ENCODE results near the gene SLC18A3.

Gene SLC18A3

DNA sequence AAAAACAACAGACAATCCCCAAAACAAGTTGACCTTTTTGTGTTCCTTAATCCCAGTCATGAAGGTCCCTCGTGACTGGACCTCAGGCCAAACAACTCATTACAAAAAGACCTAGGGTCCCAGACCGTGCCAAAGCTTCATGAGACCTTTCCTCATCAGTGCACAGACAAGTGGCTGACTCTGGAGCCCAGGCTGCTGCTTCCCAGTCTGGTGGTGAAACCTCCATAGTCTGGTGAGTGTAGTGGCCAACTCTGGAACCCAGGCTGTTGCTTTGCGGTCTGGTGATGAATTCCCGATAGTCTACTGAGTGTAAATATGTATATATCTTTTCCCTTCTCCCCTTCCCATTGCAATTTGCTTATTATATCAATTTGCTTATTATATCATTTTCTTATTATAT is 22.1 kb upstream of the SLC18A3 start:
- no peak for DNase-seq
- CTCF ChIA-PET: no interaction called here
- Mint-ChIP-seq H3K27ac (no peak overlapping the region), H3K9me3 (peaks cover 2% of the 10 kb centered on the region), H3K4me3 (no peak overlapping the region), H3K27me3 (peaks cover 8% of the 10 kb centered on the region), H3K4me1 (no peaks in the 10 kb centered on the region), H3K36me3 (no peaks in the 10 kb centered on the region)

- Mint-ChIP-seq H3K27me3 (peaks cover 21% of the 10 kb centered on the region), H3K4me3 (no peak overlapping the region), H3K27ac (no peak overlapping the region), H3K9me3 (peaks cover 2% of the 10 kb centered on the region), H3K4me1 (no peaks in the 10 kb centered on the region), H3K36me3 (no peaks in the 10 kb centered on the region)
- CTCF ChIA-PET: interaction anchor here (0.8 to 4.7 kb wide), 11 partner anchors 8 to 634 kb away, joined by 3 to 33 read pairs (median 4); no protein-coding TSS in a partner anchor
- DNase-seq: peak; percentile 67
Measured at GRCh38 chr10:49592726-49593563, 17.2 kb upstream of the SLC18A3 start.

DNA sequence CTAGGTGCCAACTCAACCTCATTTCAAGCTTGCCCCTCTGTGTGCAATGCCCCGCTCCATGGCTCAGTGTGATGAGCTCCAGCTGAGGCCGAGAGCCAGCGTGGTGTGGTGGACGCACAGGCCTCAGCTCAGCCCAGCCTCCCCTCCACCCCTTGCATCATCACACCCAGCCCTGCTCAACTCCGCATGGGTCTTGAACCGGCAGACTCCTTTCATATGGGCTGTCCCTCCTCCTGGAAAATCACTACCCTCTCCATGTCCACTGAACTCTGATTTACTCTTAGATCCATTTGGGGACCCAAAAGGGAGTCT is 16.6 kb upstream of the SLC18A3 start:
- CTCF ChIA-PET: interaction anchor here (0.9 to 4.7 kb wide), 9 partner anchors 9 to 633 kb away, joined by 3 to 33 read pairs (median 5); no protein-coding TSS in a partner anchor
- DNase-seq: no peak
- Mint-ChIP-seq H3K36me3 (no peaks in the 10 kb centered on the region), H3K27ac (no peak overlapping the region), H3K4me3 (no peak overlapping the region), H3K4me1 (no peaks in the 10 kb centered on the region), H3K9me3 (peaks cover 2% of the 10 kb centered on the region), H3K27me3 (peaks cover 21% of the 10 kb centered on the region)

DNA sequence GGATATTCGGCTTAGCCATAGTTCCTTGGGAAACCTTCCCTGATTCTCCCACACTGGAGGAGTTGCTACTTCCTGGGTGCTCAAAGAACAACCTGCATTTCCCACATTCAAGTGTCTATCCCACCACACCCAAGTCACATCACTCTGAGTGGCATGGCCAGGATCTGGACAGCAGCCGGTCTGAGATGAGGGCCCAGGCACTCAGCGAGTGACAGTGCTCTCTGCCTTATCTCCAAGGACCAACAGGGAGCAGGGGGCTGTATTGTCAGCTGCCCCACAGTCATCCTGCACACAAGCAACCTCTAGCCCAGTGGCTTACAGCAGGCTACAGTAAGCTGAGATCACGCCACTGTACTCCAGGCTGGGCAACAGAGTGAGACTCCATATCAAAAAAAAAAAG is 16.1 kb upstream of the SLC18A3 start:
- Mint-ChIP-seq H3K9me3 (peaks cover 2% of the 10 kb centered on the region), H3K36me3 (no peaks in the 10 kb centered on the region), H3K4me3 (no peak overlapping the region), H3K27me3 (peaks cover 21% of the 10 kb centered on the region), H3K4me1 (no peaks in the 10 kb centered on the region), H3K27ac (no peak overlapping the region)
- no peak for DNase-seq
- CTCF ChIA-PET: interaction anchor here (0.9 to 4.7 kb wide), 9 partner anchors 9 to 682 kb away, joined by 3 to 33 read pairs (median 5); no protein-coding TSS in a partner anchor

DNA sequence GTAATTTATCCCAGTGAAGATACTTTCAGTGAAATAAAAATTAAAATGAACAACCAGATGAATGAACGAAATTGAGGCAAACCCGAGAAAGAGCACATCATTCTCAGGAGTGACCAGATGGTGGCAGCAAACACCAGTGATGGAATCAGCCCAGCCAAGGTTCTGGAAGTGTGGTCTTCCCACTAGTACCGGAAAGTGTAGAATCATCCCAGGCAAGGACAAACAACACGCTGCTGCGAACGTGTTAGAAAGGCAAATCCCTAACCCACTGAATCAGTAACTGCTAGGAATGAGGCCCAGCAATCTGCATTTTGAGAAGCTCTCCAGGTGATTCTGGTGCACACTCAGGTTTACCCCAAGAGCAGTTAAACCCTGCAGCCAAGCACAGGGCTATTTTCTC is 15.5 kb upstream of the SLC18A3 start:
- Mint-ChIP-seq H3K4me3 (no peak overlapping the region), H3K27me3 (peaks cover 21% of the 10 kb centered on the region), H3K36me3 (no peaks in the 10 kb centered on the region), H3K27ac (no peak overlapping the region), H3K9me3 (no peaks in the 10 kb centered on the region), H3K4me1 (no peaks in the 10 kb centered on the region)
- peak; percentile 55 for DNase-seq
- CTCF ChIA-PET: interaction anchor here (0.8 to 4.7 kb wide), 6 partner anchors 10 to 681 kb away, joined by 3 to 33 read pairs (median 6); no protein-coding TSS in a partner anchor

- H3K27ac Mint-ChIP-seq: no peak overlapping the region
- no peak overlapping the region for H3K4me3 Mint-ChIP-seq
- DNase-seq: no peak
- no peaks in the 10 kb centered on the region for H3K4me1 Mint-ChIP-seq
- H3K9me3 Mint-ChIP-seq: no peaks in the 10 kb centered on the region
- peaks cover 21% of the 10 kb centered on the region for H3K27me3 Mint-ChIP-seq
- no peaks in the 10 kb centered on the region for H3K36me3 Mint-ChIP-seq
- CTCF ChIA-PET: interaction anchor here (0.8 to 4.7 kb wide), 6 partner anchors 10 to 681 kb away, joined by 3 to 33 read pairs (median 6); no protein-coding TSS in a partner anchor
Measured at GRCh38 chr10:49595003-49595712, 15.0 kb upstream of the SLC18A3 start.

DNA sequence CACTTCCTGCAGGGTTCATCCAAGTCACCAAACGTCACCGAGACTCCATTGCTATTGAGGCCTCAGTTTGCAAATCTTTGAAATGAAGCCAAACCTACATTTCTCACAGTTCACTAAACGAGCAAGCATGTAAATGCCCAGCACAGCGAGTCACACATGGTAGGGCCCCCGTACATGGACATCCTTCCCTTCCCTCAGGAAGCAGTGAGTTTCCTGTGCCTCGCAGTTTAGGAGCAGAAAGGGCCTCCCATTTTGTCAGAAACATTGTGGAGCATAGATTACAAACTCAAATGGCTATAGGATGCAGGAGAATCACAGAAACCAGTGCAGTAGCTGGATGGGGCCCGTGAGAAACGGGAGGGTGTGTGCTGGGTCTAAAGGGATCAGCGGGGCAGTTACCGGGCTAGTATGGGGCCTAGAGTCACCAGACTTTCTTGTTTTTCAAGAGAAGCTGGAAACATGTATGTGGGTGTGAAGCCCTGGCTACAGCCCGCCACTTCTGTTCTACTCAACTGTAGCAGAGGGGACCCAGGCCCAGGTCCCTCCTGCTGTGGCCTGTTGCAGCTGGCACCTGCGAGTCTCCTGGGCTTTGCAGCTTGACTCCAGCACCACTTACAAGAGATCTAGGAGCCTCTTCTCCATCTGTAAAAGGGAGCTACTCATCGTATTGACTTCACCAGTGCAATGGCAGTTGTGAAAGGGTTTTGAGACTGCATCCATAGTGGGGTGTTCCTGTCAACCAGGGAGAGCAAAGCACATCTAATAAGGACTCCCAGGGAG is 14.2 kb upstream of the SLC18A3 start:
- no peak for DNase-seq
- CTCF ChIA-PET: interaction anchor here (0.9 to 4.7 kb wide), 3 partner anchors 9 to 665 kb away, joined by 6 to 33 read pairs (median 12); no protein-coding TSS in a partner anchor
- Mint-ChIP-seq H3K27me3 (peaks cover 23% of the 10 kb centered on the region), H3K9me3 (no peaks in the 10 kb centered on the region), H3K27ac (no peak overlapping the region), H3K36me3 (no peaks in the 10 kb centered on the region), H3K4me3 (no peak overlapping the region), H3K4me1 (no peaks in the 10 kb centered on the region)

DNA sequence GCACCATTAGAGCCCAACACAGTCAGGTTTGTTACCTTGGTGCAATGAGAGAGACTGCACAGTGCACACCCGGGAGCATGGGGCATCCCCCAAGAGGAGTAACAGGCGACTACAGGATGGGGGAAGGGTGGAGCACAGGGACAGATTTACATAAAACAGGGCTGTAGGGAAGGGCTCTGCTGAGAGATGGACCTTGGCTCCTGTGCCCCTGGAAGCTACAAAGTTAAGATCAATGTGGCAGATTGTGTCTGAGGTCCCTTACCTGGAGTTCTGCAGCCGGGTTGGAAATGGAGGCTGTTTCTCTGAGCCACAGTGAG is 13.7 kb upstream of the SLC18A3 start:
- no peaks in the 10 kb centered on the region for H3K36me3 Mint-ChIP-seq
- DNase-seq: no peak
- H3K9me3 Mint-ChIP-seq: no peaks in the 10 kb centered on the region
- CTCF ChIA-PET: interaction anchor here (2.3 to 4.7 kb wide), 2 partner anchors 8 to 628 kb away, joined by 12 to 33 read pairs; no protein-coding TSS in a partner anchor
- H3K4me1 Mint-ChIP-seq: no peaks in the 10 kb centered on the region
- peaks cover 22% of the 10 kb centered on the region for H3K27me3 Mint-ChIP-seq
- no peak overlapping the region for H3K27ac Mint-ChIP-seq
- H3K4me3 Mint-ChIP-seq: no peak overlapping the region

GRCh38 chr10:49596836-49597235 is 13.3 kb upstream of the SLC18A3 start:
- CTCF ChIA-PET: interaction anchor here (2.3 to 4.7 kb wide), 2 partner anchors 8 to 627 kb away, joined by 12 to 33 read pairs; no protein-coding TSS in a partner anchor
- Mint-ChIP-seq H3K36me3 (no peaks in the 10 kb centered on the region), H3K27me3 (peaks cover 22% of the 10 kb centered on the region), H3K4me1 (no peaks in the 10 kb centered on the region), H3K27ac (no peak overlapping the region), H3K9me3 (no peaks in the 10 kb centered on the region), H3K4me3 (no peak overlapping the region)
- no peak for DNase-seq

DNA sequence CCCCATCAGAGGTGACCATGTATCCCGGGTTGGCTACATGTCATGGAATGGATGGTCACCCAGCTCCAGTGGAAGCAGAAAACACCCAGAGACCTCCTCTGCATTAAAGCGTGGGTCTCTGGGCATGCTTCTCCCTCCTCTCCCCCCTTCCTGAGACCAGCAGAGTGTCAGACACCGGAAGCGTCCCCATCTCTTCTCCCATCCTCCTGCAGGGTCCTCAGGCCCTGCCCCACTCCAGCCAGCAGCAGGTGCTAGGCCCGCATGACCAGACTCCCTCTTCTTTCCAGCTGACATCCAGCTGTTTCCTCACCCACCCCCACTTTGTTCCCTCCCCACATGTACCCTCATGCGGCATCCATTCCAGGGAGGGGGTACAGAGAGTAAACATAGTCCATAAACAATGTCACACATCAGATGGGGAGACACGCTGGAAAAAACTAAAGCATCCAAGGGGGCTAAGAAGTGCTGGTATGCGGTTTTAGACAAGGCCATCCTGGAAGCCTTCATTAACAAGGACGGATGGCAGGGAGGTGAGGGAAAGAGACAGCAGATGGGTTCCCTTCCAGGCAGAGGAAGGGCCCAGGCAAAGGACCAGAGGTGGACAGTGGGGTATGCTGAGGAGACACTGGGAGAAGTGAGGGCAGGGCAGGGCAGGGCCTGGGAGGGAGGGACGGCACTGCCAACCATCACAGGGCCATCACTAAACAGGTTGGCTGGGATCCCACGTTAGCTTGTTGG is 12.5 kb upstream of the SLC18A3 start:
- H3K9me3 Mint-ChIP-seq: no peaks in the 10 kb centered on the region
- no peaks in the 10 kb centered on the region for H3K4me1 Mint-ChIP-seq
- DNase-seq: no peak
- CTCF ChIA-PET: no interaction called here
- H3K27ac Mint-ChIP-seq: no peak overlapping the region
- H3K4me3 Mint-ChIP-seq: no peak overlapping the region
- no peaks in the 10 kb centered on the region for H3K36me3 Mint-ChIP-seq
- H3K27me3 Mint-ChIP-seq: peaks cover 25% of the 10 kb centered on the region

DNA sequence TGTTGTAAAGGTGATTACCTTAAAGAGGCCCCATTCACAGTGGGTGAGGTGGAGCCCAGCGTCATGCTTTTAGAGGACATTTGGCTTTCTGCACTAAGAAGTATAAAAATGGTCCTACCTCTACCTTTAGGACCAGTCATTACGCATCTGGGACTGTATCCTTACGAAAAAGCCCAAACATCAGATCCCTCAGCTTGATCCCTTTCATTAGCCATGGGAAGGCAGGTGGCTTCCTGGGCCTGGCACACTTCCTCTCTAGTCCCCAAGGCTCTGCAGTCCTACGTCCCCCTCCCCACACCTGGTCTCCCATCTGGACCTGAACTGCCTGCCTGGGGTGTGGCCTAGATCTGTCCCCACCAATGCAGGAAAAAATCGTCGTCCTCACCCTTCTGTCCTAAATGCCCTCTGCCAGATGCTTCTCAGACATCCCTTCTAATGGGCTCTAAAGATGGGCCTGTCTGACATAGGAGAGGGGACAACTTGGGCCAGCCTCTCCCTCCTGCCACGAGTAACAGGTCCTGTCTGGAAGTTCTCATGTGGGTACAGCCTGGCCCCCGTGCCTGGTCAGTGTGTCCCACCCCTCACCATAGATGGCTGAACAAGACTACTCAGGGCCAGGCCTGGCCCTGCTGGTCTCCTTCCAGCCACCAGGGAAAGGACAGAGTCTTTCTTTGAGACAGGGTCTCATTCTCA is 11.8 kb upstream of the SLC18A3 start:
- CTCF ChIA-PET: no interaction called here
- Mint-ChIP-seq H3K36me3 (no peaks in the 10 kb centered on the region), H3K9me3 (no peaks in the 10 kb centered on the region), H3K27ac (no peak overlapping the region), H3K4me3 (no peak overlapping the region), H3K4me1 (no peaks in the 10 kb centered on the region), H3K27me3 (peaks cover 20% of the 10 kb centered on the region)
- DNase-seq: no peak

- H3K27me3 Mint-ChIP-seq: peaks cover 20% of the 10 kb centered on the region
- no peaks in the 10 kb centered on the region for H3K36me3 Mint-ChIP-seq
- no peak overlapping the region for H3K27ac Mint-ChIP-seq
- no peak for DNase-seq
- CTCF ChIA-PET: no interaction called here
- H3K9me3 Mint-ChIP-seq: no peaks in the 10 kb centered on the region
- no peak overlapping the region for H3K4me3 Mint-ChIP-seq
- no peaks in the 10 kb centered on the region for H3K4me1 Mint-ChIP-seq
Measured at GRCh38 chr10:49598986-49599385, 11.1 kb upstream of the SLC18A3 start.

DNA sequence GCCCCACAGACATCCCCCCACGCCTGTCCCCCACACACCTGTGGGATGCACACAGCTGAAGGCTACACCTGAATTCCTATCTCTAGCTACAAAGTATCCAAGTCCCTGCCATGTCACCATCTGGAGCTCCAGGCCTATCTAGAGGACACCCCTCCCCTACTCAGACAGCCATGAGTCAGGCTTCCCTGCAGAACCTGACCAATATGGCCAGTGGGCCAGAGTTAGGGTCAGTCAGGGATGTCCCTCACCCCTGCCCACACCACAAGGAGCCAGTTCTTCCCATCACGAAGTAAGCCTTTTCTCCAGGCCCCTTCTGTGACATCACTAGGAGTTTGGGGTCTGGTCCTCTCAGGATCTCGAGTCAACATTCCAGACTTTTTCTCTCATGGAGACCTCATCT is 10.6 kb upstream of the SLC18A3 start:
- no peaks in the 10 kb centered on the region for H3K9me3 Mint-ChIP-seq
- no peak overlapping the region for H3K27ac Mint-ChIP-seq
- CTCF ChIA-PET: no interaction called here
- H3K4me3 Mint-ChIP-seq: no peak overlapping the region
- H3K36me3 Mint-ChIP-seq: no peaks in the 10 kb centered on the region
- no peaks in the 10 kb centered on the region for H3K4me1 Mint-ChIP-seq
- DNase-seq: no peak
- peaks cover 18% of the 10 kb centered on the region for H3K27me3 Mint-ChIP-seq
